Smooth muscle cell of the brain vasculature (primary cell): ENCODE results near the gene SNRNP25.

Experiments
- DNase-seq: peaks from one replicate; pipeline ENCODE4 v3.0.0-alpha.2; 2012; ENCODE audit warnings: low read depth, low spot score

The SNRNP25 gene

DNA sequence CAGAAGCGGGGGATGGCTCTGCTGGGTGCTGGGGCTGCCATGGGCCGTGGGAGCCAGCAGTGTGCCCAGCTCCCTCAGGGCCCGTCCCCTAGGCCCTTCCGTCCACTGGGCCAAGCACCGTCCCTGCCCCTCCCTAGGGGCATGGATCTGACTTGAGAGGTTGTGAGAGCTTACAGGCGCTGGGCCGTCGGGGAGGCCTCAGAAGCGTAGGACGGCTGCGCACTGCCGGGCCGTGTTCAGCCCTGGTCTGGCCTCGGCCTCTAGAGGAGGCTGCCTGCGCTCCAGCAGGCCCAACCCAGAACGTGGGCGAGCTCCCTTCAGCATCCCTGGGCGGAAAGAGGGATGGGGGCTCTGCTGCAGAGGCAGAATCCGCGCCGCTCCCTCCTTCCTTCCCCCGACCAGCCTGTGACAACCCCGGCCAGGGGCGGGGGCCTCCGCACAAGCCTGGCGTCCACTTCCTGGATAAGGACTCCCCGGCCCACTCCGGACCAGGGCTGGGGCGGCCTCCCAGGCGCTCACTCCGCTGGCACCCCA lies 23.7 kb downstream of the SNRNP25 start:
- DNase-seq, result no peak

DNA sequence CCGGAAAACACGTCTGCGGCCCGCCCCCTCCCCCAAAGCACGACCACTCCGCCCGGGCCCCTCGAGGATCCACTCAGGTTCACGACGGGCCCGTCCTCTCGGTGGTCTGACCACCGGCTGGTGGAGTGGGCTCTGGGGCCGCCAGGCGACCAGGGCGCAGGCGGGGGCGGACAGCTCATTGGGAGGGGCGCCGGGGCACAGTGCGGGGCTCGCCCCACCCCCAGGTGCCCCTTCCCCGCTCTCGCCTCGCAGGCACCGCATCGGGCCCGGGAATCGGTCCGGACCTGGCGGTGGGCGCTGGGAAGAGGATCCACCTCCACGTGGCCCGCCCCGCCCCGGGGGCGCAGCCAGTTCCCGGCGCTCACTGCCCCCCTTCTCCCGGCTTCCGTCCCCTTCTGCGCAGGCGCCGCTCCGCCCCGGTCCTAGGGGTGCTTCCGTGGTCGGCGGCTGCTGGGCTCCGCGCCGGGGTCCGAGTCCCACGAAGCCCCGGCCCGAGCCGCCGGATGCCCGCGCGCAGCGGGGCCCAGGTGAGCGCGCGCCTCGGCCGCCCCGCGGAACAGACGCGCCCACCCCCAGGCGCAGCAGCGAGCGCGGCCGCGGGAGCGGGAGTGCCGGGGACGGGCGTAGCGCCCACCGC lies 24.3 kb downstream of the SNRNP25 start, which contains the start of gene MPG:
MPG (plus strand) TSS at position 419 of the 637 bp plus-strand sequence; CDS start at position 504, 85 bp downstream.
- DNase-seq, result no peak

DNA sequence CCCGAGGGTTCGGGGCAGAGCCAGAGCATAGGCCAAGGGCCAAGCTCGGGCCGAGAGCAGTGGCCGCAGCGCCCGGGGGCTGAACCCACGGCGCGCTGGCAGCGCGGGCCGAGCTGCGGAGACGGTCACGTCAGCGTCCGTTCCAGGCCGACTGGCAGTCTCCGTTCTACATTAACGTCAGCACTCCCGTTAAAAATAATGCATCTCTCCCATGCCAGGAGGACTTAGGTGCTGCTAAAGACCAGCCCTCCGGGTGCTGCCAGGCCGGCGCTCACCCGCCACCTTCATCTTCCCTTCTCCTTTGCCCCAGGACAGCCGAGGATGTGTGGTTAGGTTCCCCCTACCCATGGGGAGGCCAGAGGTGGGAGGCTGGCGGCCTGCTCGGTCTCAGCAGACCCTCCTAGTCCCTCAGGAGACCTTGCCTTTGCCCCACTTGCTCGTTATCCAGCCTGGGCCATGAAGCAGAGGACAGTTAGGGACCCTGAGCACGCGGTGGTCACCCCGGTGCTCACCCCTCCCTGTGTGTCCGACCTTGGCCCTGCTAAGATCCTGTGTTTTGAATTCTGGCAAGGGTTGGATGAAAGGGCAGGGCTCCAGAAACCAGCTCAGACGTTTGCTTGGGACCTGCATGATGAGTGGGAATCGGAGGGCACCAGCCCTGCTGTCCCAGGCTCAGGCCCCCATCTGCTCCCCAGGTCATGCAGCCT lies 25.0 kb downstream of the SNRNP25 start:
- DNase-seq, result no peak

DNA sequence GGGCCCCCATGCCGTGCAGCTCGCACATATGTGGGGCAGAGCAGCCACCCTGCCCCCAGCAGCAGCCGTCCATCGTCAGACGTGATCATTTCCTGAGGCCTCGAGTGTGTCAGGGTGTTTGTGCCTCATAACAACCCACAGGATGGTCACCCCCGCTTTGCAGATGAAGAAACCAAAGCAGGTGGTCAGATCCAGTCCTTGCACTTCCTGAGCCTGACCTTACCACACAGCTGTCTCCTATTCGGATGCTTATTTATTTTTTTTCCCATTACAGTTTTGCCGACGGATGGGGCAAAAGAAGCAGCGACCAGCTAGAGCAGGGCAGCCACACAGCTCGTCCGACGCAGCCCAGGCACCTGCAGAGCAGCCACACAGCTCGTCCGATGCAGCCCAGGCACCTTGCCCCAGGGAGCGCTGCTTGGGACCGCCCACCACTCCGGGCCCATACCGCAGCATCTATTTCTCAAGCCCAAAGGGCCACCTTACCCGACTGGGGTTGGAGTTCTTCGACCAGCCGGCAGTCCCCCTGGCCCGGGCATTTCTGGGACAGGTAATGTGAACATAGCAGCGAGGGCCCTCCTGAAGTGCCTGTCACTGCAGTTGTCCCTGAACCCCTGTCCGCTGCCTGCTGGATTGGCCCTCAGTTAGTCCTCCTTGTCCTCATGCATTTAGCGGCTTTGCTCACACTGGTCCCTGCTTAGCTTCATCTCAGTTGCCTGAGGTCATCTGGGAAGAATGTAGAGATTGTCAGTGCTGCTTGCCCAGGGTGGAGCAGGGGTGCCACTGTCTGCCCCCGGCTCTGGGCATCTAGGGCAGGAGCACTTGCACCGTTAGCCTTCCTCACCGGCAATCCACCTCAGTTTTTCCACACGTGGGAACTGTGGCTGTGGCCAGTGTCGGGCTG lies 25.8 kb downstream of the SNRNP25 start:
- no peak for DNase-seq

DNA sequence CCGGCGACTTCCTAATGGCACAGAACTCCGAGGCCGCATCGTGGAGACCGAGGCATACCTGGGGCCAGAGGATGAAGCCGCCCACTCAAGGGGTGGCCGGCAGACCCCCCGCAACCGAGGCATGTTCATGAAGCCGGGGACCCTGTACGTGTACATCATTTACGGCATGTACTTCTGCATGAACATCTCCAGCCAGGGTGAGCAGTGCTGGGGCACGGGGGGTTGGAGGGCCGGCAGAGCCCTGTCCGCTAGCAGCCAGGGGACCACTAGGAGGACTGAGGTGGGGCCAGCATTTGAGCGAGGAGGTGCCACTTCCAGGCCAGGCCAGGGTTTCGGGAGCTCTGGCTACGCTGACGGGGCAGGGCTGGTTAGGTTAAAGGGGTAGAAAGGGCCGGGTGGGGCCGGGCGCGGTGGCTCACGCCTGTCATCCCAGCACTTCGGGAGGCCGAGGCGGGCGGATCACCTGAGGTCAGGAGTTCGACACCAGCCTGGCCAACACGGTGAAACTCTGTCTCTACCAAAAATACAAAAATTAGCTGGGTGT lies 29.5 kb downstream of the SNRNP25 start:
- no peak for DNase-seq

DNA sequence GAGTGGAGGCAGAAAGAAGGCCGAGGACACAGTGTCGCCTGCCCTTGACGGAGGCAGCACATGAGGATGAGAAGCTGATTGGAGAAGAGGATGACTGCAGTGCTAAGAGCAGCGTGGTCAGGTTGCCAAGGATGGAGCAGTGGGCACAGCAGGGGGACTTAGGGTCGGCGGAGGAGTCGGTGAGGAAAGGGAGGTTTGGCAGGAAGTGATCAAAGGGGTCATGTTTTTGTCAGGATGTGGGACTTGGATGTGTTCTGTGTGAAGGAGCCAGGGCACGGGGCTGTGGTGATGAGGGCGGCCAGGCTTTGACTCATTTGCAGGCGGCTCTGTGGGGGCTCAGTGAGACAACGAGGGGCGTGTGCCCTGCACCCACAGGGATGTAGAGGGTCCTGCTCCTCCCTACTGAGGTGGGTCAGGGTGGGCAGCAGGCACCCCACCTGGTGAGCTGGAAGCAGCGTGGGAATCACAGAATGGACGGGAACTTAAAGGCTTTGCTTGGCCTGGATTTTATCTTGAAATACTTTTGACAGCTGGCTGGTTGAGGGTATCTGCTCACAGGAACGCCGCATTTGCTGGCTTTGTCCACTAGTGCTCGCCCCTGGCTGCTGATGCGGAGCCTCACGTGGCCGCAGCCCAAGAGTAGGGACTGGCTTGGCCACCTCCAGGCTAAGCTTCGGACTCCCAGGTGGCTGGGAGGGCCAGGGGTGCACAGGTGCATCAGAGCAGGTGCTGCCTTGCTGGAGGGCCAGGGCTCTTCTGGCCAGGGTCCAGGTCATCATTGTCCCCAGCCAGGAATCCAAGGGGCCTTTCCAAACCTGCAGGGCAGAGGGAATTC lies 30.4 kb downstream of the SNRNP25 start:
- DNase-seq, result no peak

DNA sequence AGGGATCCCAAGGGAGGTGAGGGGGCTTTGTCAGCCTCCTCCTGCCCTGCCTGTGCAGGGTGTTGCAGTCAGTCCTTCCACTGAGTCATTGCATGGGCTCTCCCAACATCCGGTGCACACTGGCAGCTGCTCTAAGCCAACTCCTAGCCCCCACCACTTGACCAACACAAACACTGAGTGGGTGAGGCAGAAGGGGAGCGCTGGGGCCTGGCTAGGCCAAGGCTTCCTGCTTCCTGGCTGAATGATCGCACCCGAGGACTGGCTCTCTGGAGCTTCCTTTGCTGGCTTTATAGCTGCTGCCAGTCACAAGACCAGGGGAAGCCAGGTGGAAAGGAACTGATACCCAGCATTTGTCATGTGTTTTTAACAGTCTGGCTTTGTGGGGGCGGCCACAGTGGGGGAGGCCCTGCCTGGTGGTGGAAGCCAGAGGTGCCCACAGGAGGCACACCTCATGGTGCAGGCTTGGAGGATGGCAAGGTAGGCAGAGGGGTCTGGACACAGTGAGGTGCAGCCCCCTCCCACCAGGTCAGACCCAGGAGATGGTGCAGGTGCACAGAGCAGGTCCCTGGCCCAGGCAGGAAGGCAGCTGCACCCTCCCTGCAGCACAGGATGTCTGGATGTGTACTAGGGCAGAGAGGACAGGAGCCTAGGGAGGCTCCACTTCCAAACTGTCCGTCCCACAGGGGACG lies 31.2 kb downstream of the SNRNP25 start:
- DNase-seq, result no peak

DNA sequence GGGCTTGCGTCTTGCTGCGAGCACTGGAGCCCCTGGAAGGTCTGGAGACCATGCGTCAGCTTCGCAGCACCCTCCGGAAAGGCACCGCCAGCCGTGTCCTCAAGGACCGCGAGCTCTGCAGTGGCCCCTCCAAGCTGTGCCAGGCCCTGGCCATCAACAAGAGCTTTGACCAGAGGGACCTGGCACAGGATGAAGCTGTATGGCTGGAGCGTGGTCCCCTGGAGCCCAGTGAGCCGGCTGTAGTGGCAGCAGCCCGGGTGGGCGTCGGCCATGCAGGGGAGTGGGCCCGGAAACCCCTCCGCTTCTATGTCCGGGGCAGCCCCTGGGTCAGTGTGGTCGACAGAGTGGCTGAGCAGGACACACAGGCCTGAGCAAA lies 31.8 kb downstream of the SNRNP25 start:
- no peak for DNase-seq

DNA sequence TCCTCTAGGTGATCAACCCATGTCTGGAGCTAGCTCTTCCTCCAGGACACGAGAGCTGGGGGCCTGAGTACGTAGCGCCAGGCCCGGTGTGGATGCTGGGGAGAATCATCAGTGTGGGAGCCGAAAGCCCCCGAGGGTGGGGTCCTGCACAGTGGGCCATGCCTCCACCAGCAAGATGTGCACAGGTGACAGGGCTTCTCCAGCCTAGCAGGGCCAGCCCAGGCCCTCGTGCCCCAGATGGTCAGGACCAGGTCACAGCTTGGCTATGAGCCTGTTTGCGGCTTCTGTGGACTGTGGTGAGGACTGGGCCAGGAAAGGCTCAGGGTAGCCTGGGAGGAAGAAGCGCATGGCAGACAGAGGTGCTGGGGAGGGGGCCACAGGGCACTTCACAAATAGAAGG lies 32.2 kb downstream of the SNRNP25 start:
- no peak for DNase-seq

DNA sequence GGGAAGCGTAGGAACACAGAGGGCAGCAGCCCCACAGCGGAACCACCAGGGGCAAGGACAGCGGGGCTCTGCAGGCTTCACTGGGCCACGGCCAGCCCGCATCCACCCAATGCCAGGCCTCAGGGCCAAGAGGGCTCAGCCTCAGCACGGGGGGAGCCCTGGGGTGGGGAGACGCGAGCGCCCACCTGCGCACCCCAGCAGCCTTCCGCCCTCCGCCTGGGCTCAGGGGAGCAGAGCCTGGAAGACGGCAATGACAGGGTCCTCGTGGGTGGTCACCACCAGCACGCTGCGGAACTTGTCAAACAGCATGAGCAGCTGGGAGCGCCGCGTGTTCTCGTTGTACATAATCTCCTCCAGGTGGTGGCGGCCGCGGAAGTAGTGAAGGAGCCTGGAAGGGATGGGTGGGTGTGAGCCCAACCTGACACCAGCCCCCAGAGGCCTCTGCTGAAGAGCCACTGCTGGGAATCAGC lies 32.9 kb downstream of the SNRNP25 start:
- DNase-seq, result no peak

DNA sequence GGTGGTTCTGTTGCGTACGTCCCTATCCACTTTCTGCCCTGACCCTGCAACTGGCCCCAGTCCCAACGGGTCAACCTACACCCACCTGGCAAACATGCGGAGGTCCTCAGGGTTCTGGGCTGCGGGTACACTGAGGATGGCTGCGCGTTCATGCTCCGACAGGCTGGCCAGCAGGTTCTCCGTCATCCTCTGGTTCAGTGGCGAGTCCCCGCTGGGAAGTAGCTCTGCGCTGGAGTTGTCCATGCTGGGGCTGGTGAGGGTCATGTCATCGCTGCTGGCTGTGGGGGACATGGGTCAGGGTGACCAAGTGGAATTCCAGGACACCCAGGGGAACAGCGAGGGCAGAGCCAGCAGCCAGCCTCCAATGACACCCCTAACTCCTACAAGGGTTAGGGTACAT lies 35.0 kb downstream of the SNRNP25 start:
- DNase-seq, result no peak

DNA sequence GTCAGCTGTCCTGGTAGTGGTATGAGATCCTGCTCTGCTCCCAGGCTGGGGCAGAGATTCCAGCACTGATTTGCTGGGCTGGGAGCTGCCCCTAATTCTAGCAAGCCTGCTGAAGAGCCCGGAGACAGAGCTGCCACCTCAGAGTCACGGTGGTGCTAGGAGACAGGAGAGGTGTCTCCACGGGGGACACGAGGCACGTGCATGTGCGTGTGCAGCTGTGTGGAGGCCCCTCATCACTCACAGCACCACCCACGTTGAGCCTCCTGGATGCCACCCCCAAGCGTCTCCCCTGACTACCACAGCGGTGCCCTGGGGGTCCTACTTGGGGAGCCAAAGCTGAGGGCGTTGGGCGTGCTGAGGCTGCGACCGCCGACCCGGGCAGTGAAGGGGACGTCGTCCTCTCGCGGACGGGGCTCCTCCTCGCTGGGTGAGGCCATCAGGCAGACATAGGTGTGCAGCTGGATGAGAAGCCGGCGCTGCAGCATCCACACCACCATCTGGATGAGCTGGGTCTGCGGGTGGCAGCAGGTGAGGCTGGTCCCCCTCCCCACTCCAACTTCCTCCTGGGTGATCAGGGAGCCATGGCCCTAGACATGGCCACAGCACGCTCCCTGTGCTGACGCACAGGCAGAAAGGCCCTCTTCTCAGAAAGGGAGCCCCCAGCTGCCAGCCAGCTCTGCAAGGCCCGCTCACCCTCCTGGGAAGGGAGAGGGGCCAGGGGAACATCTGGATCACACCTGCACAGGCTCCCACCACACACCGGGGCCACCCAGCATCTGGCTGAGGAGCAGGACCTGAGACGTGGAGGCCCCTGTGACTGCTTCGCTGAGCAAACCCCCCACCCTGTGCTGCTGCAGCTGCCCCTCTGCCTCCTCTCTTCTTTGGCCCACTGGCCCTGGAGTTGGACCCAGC lies 36.0 kb downstream of the SNRNP25 start:
- DNase-seq, result no peak

DNA sequence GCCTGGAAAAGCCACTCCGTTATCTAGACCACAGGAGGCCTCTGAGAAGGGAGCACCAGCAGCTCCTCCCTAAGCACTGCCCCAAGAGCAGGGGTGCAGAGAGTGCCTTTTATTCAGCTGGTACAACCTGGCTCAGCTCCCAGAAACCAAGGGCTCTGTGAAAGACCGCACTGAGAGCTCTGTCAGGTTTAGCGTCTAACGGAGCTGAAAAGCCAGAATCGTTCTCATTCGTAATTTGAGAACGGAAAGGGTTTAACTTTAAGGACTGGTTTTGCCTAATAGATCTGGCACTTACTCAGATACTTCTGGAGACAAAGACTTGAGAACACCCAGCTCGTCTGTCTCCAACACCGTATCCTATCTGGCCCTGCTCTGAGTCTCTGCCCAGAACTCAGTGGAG lies 37.9 kb downstream of the SNRNP25 start:
- no peak for DNase-seq

DNA sequence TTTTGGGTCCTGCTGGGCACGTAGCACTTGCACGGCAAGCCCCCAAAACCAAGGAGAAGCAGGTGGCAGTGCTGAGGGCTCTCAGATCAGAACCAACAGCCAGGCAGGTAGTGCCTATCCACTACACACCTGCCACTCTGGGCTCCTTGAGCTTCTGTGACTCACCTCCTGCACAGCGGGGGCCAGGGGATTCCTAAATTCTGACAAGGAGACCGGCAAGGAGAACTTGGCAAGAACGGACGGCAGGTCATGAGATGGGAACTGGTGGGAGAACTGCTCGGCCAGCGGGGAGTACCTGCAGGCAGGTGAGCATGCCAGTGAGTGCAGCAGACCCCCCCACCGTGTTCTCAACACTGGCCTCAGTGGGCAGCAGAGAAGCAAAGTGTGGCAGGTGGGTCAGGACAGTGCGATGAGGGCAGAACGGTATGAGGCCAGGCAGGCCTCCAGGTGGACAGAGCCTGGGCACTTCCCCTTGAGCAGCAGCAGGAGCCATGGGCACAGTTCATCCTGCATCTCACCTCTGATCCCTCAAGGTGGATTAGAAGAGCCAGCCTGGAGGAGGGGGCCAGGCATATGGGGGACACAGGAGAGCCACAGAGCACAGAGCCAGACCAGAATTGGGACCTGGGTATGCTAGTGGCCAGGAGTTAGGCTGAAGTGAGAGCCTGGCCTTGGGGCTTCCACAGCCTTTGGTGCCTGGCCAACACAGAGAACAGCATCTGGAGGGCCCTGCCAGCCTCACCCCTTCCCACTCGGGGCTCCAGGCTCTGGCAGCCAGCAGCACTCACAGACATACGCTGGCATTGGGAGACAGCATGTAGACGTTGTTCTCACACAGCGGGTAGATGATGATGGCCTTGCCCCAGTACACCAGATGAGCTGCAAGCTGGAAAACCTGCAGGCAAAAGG lies 39.1 kb downstream of the SNRNP25 start:
- DNase-seq, result no peak

DNA sequence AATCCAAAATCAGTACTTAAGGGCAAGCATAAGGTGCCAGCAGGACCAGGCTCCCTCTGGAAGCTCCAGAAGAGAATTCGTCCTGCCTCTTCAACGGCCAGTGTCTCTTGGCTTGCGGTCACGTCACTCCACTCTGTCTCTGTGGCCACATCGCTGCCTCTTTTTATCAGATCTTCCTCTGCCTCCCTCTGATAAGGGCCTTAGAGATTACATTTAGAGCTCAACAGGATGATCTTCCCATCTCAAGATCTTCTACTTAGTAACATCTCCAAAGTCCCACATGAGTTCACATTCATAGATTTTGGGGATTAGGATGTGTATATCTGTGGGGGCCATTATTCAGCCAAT lies 41.3 kb downstream of the SNRNP25 start:
- DNase-seq, result no peak

DNA sequence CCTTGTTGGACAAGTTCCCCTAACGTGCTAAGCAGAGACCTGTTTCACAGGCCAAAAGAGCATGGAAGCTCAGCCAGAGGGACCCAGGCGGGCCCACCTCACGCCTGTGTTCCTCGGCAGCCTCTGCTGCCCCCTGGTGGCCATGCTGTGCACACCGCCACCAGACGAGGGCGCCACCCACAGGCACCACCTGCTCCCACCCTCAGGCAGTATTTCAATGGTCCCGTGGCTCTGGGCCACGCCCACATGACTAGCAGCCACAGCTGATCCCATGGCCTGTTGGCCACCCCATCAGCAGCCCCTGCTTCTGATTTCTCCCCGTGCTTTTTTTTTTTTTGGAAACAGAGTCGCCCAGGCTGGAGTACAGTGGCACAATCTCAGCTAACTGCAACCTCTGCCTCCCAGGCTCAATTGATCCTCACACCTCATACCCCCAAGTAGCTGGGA lies 43.3 kb downstream of the SNRNP25 start:
- no peak for DNase-seq

DNA sequence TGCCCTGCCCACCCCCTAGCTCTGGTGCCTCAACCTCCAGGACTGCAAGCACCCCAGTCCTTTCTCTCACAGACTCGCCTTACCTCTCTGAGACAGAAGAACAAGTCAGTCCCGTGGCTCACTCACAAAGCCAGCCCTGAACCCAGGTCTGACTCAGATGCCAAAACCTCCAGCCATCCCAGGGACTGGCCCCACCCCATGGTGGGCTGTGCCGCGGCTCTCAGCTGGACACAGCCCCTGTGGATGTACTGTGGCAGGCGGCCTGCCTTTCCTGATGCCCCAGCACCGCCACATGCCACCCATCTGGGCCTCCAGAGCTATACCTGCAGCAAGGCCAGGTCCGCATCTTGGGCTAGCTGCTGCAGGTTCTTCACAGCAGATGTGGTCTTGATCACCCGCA lies 44.2 kb downstream of the SNRNP25 start:
- DNase-seq, result no peak

DNA sequence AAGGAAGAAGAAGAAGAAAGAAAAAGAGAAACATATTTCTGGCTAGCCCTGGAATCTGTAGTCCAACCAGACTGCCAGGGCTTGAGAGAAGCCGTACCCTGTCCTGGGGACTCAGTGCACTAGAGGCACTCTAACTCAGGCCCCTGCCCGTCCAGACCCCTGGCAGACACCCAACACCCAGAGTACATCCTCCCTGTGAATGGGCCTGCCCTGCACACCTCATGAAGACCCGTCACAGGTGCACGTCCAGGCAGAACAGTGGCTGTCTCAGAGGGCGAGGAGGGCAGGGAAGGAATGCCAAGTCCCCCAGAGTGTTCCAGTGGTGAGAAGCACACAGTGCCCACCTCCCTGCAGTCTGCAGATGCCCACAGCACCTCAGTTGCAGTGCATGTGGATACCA lies 47.4 kb downstream of the SNRNP25 start:
- no peak for DNase-seq
